NCI-H146 treated with DMSO at 0.1 percent for 48 hours (cell line): ENCODE measurements around the gene FAM120B.

Experiments used
- DNase-seq: peaks from one replicate; lab custom pipeline; 2025; ENCODE audit not compliant: unreplicated experiment; lab: John Stamatoyannopoulos, UW

The FAM120B gene

DNA sequence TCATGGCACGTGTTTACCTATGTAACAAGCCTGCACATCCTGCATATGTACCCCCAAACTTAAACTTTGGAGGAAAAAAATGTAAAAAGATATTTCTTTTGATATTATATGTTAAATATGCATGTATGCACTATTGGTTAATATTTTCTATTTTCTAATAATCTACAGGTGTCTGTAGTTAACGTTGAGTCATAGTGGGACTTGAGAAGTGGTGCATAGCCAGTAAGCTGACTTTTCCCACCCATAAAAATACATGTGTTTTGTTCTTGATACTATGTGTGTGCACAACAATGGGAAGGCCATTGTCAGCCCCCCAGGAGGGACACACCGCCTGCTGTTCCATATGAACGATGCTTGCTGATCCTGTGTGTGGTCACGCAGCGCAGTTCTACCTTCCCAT is 49.1 kb downstream of the FAM120B start:
- no peak for DNase-seq

DNA sequence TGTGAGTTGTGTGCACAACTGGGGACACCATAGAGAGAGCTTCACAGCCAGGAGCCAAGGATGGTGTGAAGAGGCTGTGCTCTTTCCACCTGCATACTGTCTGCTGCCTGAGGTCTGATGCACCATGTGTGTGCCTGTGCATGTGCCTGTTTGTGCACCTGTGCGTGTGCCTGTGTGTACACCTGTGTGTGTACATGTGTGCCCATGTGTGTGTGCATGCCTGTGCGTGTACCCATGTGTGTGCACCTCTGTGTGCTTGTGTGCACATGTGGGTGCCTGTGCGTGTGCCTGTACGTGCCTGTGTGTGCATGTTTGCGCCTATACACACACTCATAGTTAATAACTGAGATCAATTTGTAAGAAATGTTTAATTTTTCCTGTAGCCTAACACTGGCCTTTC is 51.3 kb downstream of the FAM120B start:
- DNase-seq = no peak

DNA sequence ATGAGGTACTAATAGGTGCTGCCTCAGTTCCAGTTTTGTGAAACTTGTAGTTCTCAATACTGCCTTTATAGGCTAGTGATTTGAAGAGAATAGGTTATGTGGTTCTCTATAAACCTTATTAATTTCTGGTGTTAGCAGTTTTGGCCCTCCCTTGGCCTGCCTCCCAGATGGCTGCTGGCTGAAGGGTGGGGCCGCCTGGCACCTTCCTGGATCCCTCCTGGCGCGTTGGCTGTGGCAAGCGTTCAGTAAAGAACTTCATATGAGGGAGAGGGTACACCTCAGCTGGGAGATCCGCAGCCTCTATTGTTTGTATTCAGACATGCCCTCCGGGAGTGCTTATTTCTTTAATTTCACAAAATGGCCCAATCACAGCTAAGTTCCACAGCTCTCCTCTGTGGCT is 51.9 kb downstream of the FAM120B start:
- no peak for DNase-seq

DNA sequence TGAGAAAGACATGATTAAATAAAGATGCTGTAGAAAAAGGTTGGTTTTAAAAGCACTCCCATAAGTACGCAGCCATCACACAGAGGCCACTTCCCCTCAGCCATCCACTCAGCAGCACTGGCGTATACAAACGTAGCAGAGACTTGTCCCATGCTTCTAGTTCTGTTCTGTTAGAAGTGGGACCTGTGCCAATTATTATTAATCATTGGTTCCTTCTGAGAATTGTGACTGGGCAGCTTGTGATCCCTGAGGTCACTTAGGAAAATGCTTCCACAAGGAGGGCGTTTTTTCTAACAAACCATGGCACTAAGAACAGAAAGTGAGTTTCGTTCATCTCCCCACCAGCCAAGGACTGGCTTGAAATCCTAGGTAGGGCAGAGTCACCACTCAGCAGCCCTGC is 53.9 kb downstream of the FAM120B start:
- no peak for DNase-seq

DNA sequence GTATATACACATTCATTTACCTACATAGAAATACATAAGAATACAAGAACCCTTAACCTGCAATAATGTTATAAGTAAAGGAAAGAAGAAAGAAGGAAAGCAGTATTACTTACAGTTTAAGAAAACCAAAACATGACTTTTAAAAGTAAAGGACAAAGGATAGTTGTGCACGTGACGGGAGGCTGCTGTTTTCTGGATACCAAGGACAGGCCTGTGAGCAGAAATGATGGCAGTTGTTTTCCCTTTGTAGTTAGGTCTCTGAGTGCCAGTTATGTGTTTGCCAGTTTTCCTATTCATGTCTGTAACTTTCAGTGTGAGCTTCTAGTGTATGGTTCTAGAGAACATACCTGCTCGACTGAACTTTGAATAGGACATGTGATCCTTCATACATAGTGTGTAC is 54.8 kb downstream of the FAM120B start:
- no peak for DNase-seq

DNA sequence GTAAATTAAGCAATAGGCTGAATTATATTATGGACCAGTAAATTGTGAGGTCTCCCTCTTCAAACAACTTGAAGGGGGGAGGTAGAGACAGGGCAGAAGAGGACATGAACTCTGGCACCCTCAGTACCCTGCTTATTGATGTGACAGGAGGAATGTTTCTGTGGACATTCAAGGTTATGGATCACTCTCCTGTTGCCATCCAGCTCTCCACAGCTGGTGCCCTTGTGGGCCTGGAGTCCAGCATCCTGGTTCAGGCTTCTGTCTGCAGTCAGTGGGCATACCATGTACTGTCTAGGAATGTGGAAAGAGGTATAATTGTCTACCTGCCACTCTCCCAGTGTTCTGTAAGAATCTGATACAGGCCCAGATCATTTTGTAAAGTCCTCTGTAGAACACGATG is 55.6 kb downstream of the FAM120B start:
- no peak for DNase-seq

DNA sequence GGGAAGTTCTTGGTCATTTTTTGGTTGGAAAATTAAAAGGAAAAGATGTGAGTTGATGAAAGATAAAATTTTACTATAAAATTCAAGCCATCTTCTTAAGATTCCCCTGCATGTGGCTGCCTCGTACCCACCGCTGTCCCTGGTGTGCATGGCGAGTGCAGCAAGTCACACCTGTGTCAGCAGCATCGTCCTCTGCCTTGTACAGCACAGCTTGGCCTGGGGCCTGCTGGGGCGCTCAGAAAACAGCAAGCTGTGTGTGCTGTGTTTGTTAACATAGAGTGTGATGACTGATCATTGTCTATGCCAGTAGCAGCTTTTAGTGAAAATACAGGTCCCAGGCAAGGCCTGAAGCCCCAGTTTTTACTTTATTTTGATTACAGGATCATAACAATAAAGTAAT is 56.7 kb downstream of the FAM120B start:
- DNase-seq = no peak

DNA sequence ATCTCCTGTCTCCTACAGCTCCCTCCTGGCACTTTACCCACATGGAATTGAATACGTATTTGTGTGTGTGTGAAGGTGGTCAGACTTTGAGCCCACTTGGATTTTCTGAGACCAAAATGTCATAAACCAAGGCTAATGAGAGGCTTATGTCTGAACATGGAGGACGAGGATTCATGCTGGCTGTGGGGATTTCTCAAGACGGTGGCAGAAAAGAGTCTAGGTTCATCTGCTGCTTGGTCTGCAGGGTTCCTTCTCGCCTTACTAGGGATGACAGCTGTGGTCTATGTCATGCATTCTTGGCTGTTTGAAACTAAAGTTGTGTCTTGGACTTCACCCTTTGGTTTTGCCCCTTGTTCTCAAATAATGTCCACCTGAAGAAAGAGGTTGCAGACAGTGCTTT is 58.6 kb downstream of the FAM120B start:
- no peak for DNase-seq

DNA sequence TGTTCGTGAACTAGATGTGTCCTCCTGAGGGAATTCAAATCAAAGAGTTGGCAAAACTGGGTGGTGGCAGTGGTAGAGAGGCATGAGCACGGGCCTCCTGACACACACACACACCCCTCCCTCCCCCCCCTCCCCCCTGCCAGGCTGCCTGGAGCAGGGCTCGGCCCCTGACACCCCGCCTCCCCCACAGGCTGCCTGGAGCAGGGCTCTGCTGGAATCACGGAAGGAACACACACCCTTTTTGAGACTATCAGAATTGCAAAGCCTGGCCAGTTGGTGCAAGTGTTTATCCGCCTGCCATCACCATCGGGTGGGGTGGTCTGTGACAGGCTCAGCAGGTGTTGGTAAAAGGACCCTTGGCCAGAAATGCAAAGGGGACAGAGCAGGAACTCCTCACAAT is 59.0 kb downstream of the FAM120B start:
- no peak for DNase-seq

DNA sequence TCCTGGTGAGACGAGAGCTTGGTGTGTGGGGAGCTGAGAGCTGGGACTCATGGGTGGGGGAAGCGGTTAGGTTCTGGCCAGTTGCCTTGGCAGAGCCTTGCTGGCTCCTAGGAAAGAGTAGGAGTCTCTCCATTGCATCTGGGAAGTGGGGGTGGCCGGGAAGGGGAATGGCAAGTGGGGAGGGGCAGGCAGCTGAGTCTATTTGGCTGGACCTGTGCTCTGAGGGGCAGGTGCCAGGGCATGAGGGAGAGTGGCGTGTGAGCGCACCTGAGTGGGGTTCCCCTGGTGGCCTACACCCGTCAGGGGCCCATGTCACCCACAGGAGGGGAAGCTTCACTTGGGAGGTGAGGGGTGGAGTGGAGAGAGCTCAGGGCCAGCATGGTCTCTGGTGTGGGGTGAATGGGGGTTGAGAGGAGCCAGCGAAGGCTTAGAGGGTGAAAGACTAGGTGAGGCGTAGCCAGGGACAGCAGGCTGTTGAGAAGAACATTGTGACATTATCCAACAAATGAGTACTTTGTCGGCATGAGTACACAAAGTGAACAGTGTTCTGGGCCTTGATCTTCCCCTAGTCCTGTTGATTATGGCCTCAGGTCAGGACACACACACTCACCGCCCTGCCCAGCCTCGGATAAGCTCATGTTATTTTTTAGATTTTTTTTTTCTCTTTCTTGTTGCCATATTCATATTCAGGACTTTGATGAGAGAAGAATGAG is 59.8 kb downstream of the FAM120B start:
- DNase-seq = no peak

DNA sequence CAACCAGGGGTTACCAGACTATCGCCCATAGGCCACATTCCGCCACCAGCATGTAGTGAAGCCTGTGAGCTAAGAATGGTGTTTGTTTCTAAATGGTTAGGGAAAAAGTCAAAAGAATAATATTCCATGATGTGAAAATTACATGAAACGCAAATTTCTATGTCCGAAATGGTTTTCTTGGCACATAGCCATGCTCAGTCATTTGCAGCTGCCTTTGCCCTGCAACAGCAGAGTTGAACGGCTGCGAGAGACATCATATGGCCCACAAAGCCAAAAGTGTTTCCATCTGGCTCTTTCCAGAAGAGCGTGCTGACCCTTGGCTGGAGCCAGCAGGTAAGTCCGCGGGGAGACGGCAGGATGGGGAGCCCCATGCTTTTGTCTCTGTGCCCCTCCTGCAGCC is 60.7 kb downstream of the FAM120B start:
- DNase-seq = no peak

DNA sequence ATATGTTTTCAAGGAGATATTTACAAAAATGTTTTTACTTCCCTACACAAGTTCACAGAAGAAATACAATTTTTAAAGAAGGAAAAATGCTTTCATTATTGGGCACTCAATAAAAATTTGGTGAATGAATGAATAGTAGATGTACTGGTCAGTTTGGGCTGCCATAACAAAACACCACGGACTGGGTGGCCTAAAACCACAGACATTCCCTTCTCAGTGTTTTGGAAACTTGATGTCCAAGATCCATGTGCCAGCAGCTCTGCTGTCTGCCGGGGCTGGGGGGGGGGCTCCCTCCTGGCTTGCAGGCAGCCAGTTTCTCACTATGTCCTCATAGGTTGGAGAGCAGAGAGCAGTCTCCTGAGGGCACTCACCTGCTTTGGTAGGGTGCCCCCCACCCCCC is 62.0 kb downstream of the FAM120B start:
- DNase-seq = no peak

DNA sequence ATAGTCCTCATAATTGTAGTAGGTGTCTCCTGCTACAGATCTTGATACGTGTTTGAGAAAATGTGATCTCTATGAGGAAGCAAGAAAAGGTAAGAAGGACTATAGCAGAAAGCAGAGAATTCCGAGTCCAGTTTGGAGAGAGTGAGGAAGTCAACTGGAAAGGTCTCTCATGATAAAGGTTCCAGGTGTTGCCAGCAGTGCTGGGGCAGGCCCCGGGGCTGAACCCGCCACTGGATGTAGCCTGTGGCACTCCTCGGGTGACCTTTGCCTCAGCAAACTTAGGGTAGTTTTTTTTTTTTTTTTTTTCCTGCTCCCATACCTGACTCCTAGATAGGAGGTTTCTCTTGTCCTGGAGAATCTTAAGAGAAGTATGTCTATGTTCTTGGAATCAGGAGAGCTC is 62.8 kb downstream of the FAM120B start:
- no peak for DNase-seq

DNA sequence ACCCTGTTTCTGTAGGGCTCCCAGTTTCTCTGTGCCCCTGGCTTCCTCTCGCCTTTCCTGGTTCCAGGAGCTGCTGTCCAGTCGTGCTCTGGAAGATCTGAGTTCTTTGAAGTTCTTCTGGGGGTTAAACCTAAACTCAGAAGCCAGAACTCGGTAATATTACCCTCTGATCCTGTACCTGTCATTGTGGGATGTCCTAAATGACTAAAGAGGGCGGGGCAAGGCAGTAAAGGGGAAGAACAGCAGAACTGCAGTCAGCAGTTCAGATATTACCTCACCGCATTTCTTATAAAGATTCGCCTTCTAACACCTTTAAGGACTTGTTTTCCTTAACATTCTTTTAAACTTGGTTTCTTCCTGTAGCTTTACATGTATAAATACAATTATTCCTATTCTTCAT is 63.9 kb downstream of the FAM120B start:
- DNase-seq = no peak

DNA sequence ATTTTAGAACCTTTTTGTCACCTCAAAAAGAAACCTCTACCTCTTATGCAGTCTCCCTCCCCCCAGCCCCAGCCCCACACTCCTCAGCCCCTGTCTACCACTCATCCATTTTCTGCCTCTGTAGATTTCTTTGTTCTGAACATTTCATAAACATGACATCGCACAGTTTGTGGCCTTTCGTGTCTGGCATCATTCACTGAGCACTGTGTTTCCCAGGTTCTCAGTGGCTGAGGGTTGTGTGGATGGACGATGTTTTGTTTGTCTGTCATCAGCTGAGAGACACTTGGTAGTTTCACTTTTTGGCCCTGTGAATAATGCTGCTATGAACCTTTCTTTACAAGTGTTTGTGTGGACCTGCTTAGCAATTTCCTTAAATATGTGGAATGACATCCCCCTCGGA is 64.5 kb downstream of the FAM120B start:
- no peak for DNase-seq

DNA sequence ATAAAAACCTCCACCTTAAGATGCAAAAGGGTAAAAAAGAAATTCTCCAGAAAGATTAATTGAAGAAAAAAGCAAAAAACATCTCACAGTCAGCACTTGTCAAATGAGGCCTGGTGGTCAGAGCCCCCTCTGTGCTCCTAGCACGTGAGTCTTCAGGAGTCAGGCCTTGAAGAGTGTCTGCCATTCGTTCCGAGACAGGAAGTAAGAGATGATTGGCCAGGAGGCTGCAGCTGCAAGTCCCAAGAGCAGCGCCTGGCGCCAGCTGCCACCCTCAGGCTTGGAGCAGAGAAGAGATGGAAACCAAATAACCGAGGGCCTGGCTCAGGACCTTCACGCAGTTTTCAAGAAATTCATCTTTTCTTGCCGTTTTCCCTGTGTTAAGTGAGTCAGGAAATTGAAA is 65.0 kb downstream of the FAM120B start:
- no peak for DNase-seq

DNA sequence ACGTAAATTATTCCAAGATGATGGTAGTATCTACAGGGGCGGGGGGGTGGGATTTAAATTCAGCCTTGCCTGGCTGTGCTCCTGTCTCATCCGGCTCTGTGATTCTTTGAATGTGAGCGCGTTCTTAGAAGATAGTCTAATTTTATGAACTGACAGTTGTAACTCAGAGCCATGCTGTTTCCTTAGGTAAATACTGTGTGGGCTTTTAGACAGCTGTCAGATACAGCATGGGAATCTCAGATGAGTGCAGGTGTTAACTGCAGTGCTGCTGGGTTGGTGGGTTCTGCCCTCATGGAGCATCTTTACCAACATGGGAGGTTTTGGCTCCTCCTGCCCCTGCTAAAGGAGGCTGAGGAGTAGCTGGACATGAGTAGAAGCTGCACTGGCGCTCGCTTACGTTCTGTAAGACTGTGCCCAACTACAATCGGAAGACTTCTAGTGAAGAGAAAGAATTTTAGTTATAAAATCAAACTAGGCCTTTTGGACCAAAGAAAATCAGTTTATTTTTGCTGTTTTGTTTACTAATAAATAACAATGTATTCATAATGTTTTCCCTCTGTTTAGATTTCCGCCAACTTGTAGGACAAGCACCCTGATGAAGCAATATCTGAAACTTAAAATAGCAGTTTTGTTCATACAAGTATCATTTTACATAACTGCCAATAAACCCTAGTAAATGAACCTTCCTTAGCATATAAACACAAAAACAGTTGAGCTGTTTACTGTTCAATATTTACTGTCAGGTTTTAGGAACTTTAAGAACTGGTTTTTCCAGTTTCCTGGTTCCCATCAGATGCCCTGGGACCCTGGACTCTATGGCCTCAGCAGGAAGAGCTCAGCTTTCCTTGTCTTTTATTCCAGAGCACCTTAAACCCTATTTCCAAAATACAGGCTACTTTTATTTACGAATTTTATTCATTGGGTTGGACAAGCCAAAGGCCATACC is 66.1 kb downstream of the FAM120B start:
- no peak for DNase-seq

DNA sequence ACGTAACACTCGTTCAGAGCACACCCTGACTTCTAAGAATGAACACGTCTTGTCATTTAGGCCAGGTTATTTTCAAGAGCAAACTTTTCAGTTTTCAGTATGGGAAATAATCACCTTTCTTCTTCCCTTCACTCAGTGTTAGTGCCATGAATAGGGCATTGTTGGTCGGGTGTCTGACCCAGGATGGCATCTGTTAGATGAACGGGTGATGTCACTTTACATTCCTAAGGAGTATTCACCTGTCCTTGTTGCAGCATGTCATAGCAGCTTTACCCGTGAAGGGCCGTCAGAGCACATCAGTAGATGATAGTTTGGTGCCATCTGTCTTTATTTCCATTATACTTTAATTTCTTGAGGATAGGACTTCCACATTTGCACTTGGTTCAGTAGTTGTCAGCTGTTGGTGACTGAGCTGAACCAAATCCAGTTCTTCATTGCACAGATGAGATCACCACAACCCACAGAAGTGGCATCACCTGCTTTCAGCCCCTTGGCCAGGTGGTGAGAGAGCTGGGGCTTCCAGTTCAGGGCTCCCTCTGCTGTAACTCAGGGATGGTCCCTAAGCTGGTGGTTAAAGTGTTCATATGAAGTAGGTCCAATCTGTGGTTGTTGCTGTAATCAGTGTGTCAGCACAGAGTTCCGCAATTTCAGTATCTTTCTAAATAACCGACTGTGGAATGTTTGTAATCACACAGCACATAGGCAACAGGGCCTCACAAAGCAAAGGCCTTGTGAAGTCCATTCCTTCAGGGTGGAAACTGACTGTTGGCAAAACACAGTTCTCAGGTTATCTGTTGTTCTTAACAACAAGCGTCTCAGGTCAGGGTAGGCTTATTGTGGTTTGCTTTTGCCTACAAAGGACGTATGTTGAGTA is 68.2 kb downstream of the FAM120B start:
- DNase-seq = no peak

DNA sequence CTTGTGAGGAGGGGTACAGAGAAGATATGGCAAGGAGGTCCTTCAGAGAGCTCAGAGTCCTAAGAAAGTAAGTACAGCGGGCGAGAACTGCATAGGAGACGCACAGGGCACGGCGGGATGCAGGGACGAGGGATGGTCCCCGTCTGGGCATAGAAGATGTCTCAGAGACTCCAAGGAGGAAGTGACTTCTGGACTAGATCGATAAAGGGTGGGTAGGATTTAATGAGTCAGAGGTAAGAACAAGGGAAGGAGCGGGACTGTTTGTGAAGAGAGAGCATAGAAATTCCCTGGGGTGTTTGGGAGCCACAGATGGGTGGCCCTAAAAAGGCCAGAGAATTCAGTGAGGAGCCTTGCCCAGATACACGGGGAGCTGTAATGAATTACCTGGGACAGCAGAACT is 69.1 kb downstream of the FAM120B start:
- DNase-seq = no peak

DNA sequence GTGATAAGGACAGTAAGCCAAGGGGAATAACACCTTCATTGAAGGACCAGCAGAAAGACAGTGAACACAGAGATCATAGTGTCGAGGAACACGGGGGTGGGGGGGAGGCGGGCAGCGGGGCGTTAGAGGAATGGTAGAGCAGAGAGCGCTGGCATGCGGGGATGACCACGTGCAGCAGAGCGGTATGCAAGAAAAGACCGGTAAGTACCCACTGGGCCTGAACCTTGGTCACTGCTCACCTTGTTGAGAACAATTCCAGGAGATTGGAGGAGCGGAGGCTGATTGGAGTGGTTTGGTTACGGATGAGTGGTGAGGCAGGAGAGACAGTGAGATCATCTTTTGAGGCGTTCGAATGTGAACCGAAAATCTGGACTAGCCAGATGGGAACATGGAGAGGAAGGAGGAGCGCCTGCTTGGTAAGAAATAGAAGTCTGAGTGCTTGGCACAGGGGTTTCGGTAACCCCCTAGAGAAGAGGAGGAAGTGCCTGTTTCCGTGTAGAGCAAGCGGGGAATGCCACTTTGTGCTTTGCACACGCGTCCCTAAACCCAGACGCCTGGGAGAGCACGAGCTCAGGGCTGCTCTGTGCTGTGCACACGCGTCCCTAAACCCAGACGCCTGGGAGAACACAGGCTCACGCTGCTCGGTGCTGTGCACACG is 70.0 kb downstream of the FAM120B start:
- no peak for DNase-seq

DNA sequence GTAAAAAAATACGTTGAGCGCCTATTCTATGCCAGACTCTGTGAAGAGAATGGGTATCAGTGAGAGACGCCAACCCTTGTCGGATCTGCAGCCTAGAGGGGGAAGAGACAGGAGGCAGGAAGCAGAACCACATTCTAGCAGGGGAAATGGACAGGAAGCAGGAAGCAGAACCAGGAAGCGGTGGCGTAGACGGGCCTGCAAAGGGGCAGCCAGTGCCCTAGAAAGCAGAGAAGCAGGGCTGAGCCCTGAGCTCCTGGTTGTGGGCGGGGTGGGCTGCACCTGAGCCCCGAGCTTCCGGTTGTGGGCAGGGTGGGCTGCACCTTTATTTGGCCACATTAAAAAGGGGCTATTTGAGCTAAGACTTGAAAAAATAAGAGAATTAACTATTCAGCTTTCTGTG is 71.9 kb downstream of the FAM120B start:
- no peak for DNase-seq
